VCaP (cell line): Measurements from ENCODE around the gene ASB1.

Experiments
- H3K27ac ChIP-seq: fragments of 450-650 bp; 2 replicates; pipeline ENCODE4 v1.5.1; 2017
- TF ChIP-seq, protein P1 (sequence below): fragments of 450-650 bp; conservative IDR thresholded peaks from 2 replicates; pipeline ENCODE4 v1.5.1; 2017; ENCODE audit warnings: mild to moderate bottlenecking, moderate library complexity

ASB1 gene

GRCh38 chr2:238483021-238483420 lies 56.3 kb downstream of the ASB1 start:
- no peak overlapping the region for H3K27ac ChIP-seq
- TF ChIP-seq, protein P1, sequence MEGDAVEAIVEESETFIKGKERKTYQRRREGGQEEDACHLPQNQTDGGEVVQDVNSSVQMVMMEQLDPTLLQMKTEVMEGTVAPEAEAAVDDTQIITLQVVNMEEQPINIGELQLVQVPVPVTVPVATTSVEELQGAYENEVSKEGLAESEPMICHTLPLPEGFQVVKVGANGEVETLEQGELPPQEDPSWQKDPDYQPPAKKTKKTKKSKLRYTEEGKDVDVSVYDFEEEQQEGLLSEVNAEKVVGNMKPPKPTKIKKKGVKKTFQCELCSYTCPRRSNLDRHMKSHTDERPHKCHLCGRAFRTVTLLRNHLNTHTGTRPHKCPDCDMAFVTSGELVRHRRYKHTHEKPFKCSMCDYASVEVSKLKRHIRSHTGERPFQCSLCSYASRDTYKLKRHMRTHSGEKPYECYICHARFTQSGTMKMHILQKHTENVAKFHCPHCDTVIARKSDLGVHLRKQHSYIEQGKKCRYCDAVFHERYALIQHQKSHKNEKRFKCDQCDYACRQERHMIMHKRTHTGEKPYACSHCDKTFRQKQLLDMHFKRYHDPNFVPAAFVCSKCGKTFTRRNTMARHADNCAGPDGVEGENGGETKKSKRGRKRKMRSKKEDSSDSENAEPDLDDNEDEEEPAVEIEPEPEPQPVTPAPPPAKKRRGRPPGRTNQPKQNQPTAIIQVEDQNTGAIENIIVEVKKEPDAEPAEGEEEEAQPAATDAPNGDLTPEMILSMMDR: no peak

DNA sequence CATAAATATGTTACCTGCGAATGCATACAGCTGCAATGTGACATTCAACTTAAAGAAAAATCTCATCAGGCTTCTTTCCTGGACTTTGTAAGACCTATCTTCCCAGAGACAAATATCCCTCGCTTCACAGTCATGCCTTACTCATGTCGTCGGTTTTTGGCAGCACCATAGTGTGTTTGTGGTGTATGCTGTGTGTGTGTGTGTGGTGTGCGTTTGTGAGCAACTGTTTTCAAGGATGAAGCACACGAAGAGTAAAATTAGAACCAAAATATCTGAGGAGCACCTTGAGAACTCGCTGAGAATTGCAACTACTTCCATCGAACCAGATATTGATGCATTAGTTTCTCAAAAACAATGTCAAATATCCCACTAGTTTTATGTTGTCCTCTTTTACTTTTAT lies 56.9 kb downstream of the ASB1 start:
- TF ChIP-seq, protein P1: no peak
- no peak overlapping the region for H3K27ac ChIP-seq

GRCh38 chr2:238484522-238485452 lies 58.1 kb downstream of the ASB1 start:
- TF ChIP-seq, protein P1: no peak

GRCh38 chr2:238486123-238486848 lies 59.6 kb downstream of the ASB1 start:
- H3K27ac ChIP-seq: no peak overlapping the region
- TF ChIP-seq, protein P1: no peak

More at GRCh38 chr2:238484522-238485452, 58.1 kb downstream of the ASB1 start:
- H3K27ac ChIP-seq: no peak overlapping the region

- H3K27ac ChIP-seq: no peak overlapping the region
- TF ChIP-seq, protein P1: no peak
Observed at GRCh38 chr2:238487134-238487533, 60.4 kb downstream of the ASB1 start.

DNA sequence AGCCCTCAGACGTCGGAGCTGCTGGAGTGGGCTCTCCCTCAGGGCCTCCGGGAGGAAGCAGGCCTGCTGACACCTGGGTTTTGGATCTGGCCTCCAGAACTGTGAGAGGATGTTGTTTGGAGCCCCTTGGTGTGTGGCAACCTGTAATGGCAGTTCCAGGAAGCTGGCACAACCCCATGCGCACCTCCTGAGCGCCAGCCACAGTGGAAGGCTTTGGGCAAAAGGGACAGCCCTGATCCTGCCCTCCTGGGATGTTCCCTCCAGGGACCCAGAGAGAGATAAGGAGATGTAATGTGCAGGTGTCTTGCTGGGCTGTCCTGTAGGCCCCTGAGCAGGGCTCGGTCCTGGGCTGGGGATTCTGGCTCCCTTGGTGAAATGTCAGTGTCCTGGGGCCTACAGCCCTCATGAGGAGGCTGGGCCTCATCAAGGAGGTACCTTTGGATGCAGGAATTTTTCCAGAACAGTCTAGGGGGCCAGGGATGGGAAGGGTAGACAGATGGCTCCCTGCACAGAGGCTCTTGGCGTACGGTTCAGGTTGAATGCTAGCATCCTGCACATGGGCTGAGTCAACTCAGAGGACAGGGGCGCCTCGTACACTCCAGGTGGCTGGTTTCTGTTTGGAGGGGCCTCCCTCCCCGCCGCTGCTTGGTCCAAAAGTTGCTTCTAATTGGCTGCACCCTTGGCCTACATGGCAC lies 61.1 kb downstream of the ASB1 start:
- TF ChIP-seq, protein P1: no peak
- H3K27ac ChIP-seq: no peak overlapping the region

DNA sequence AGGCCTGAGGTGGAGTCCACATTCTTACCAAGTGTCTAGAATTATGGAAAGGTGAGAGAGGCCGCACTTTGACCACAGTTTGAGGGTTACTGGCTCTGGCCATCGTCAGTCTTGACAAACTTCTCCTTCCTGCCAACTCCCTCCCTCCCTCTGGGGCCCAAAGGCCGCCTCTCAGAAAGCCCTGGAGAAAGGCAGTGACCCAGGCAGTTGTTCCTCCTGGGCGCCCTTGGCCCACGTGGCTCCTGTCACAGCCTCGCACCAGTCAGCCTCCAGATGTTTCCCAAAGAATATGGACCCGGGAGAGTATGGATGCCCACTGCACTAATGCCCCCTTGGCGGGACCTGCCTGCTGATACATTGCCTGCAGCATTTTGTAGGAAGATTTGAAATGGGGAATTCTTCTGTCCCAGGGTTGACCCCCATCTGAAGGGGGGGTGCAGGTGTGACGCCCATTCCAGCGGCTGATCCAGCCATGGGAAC lies 61.7 kb downstream of the ASB1 start:
- TF ChIP-seq, protein P1: no peak
- no peak overlapping the region for H3K27ac ChIP-seq
